GM18519 (cell line): ENCODE measurements around the gene CTSO.
"Not testable (repeated sequence)": the region's sequence is repeated elsewhere in the genome, so short reads cannot be mapped to it uniquely, and the experiment has no call there.

ENCODE experiments used
- ATAC-seq: cut with Tn5 transposase; IDR thresholded peaks from one replicate; pipeline ENCODE4 v1.9.1; 2021; ENCODE audit warnings: mild to moderate bottlenecking, moderate library complexity; ENCODE audit not compliant: unreplicated experiment, low FRiP score

The CTSO gene

GRCh38 chr4:155956461-155956860 lies 2.8 kb upstream of the CTSO start:
- no peak for ATAC-seq

GRCh38 chr4:155954939-155955338 lies 1.3 kb upstream of the CTSO start:
- ATAC-seq: no peak

GRCh38 chr4:155954118-155954685 lies 536 bp upstream of the CTSO start:
- ATAC-seq: no peak

GRCh38 chr4:155952501-155952901 lies 1.2 kb downstream of the CTSO start:
- no peak for ATAC-seq

GRCh38 chr4:155950461-155950860 lies 3.2 kb downstream of the CTSO start:
- no peak for ATAC-seq

GRCh38 chr4:155948541-155948940 lies 5.1 kb downstream of the CTSO start:
- ATAC-seq: no peak

GRCh38 chr4:155946486-155946885 lies 7.2 kb downstream of the CTSO start:
- ATAC-seq: no peak

GRCh38 chr4:155944516-155944915 lies 9.2 kb downstream of the CTSO start:
- ATAC-seq: no peak

- no peak for ATAC-seq
These were observed 9.9 kb downstream of the CTSO start for GRCh38 chr4:155943605-155944291.

- no peak for ATAC-seq
These were observed 11.8 kb downstream of the CTSO start for GRCh38 chr4:155941820-155942219.

GRCh38 chr4:155941085-155941790 lies 12.4 kb downstream of the CTSO start:
- ATAC-seq: no peak

- ATAC-seq: no peak
These were observed 18.2 kb downstream of the CTSO start for GRCh38 chr4:155935389-155935986.

GRCh38 chr4:155934634-155935033 lies 19.0 kb downstream of the CTSO start:
- not testable (repeated sequence) for ATAC-seq

- no peak for ATAC-seq
These were observed 22.0 kb downstream of the CTSO start for GRCh38 chr4:155931634-155932033.

- ATAC-seq: no peak
These were observed 23.3 kb downstream of the CTSO start for GRCh38 chr4:155930330-155930729.

- no peak for ATAC-seq
These were observed 23.8 kb downstream of the CTSO start for GRCh38 chr4:155929833-155930232.

GRCh38 chr4:155924637-155925036 lies 29.0 kb downstream of the CTSO start:
- ATAC-seq: no peak

- no peak for ATAC-seq
These were observed 32.1 kb downstream of the CTSO start for GRCh38 chr4:155921597-155921996.

GRCh38 chr4:155914782-155915181 lies 38.9 kb downstream of the CTSO start:
- no peak for ATAC-seq

GRCh38 chr4:155911905-155912304 lies 41.8 kb downstream of the CTSO start:
- no peak for ATAC-seq

- ATAC-seq: no peak
These were observed 43.9 kb downstream of the CTSO start for GRCh38 chr4:155909615-155910226.
